ENCODE results near the gene USP8.

DNA sequence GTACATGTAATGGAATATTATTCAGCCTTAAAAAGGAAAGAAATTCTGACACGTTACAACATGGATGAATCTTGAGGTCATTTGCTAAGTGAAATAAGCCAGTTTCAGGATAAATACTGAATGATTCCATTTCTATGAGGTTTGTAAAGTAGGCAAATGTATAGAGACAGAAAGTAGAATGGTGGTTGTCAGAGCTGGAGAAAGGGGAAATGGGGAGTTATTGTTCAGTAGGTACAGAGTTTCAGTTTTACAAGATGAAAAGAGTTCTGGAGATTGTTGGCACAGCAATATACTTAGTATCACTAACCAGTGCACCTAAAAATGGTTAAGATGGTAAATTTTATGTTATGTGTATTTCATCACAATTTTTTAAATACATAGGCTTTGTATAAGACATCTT is 60.6 kb downstream of the USP8 start:
- TF ChIP-seq, protein P1, sequence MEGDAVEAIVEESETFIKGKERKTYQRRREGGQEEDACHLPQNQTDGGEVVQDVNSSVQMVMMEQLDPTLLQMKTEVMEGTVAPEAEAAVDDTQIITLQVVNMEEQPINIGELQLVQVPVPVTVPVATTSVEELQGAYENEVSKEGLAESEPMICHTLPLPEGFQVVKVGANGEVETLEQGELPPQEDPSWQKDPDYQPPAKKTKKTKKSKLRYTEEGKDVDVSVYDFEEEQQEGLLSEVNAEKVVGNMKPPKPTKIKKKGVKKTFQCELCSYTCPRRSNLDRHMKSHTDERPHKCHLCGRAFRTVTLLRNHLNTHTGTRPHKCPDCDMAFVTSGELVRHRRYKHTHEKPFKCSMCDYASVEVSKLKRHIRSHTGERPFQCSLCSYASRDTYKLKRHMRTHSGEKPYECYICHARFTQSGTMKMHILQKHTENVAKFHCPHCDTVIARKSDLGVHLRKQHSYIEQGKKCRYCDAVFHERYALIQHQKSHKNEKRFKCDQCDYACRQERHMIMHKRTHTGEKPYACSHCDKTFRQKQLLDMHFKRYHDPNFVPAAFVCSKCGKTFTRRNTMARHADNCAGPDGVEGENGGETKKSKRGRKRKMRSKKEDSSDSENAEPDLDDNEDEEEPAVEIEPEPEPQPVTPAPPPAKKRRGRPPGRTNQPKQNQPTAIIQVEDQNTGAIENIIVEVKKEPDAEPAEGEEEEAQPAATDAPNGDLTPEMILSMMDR (IDR thresholded peaks at IDR 0.05): no peak
- TF ChIP-seq ZFX (IDR thresholded peaks at IDR 0.05; ENCODE audit: borderline replicate concordance): no peak

Data from 22Rv1 (cell line).